ENCODE results near the gene DNTT. TPM values are rescaled to one million over a fixed set of nuclear protein-coding genes. Genes with fewer than 3 reads are reported as not detected.

DNTT gene
- total RNA-seq, 1 donor from 2014 or later = not detected

- no peak overlapping the region for H3K4me3 Mint-ChIP-seq (ENCODE audit: unreplicated experiment)
- DNase-seq (ENCODE audit: low spot score) = no peak
- no peaks in the 10 kb centered on the region for H3K36me3 Mint-ChIP-seq (ENCODE audit: low read depth, unreplicated experiment)
- H3K27me3 Mint-ChIP-seq (ENCODE audit: unreplicated experiment) = peaks cover 11% of the 10 kb centered on the region
- H3K9me3 Mint-ChIP-seq (ENCODE audit: unreplicated experiment) = no peaks in the 10 kb centered on the region
- no peak for TF ChIP-seq CTCF (IDR thresholded peaks at IDR 0.05; ENCODE audit: unreplicated experiment)
- H3K27ac Mint-ChIP-seq (ENCODE audit: unreplicated experiment) = no peak overlapping the region
- peaks cover 3% of the 10 kb centered on the region for H3K4me1 Mint-ChIP-seq (ENCODE audit: unreplicated experiment)
Observed at GRCh38 chr10:96371356-96371755, 67.1 kb downstream of the DNTT start.

DNA sequence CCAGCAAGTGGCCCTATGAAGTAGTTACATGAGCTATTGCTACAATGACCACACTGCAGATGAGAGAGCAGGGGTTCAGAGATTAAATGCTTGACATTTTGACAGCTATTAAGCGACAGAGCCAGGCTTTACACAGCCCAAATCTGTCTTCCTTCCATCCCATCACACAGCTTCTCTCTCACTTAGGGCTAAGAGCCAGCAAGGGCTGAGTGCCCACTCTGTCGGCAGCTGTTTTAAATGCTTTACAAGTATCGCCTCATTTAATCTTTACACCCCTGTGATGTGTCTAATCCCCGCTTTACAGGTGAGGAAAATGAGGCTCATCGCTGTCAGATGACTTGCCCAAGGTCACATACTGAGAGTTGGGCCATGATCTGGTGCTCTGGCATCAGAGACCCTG, 69.8 kb downstream of the DNTT start:
- TF ChIP-seq CTCF (IDR thresholded peaks at IDR 0.05; ENCODE audit: unreplicated experiment) = no peak
- H3K27me3 Mint-ChIP-seq (ENCODE audit: unreplicated experiment) = peaks cover 12% of the 10 kb centered on the region
- DNase-seq (ENCODE audit: low spot score) = no peak
- no peaks in the 10 kb centered on the region for H3K36me3 Mint-ChIP-seq (ENCODE audit: low read depth, unreplicated experiment)
- peak overlapping the region; percentile 53 for H3K4me3 Mint-ChIP-seq (ENCODE audit: unreplicated experiment)
- no peak overlapping the region for H3K27ac Mint-ChIP-seq (ENCODE audit: unreplicated experiment)
- H3K9me3 Mint-ChIP-seq (ENCODE audit: unreplicated experiment) = no peaks in the 10 kb centered on the region
- peaks cover 3% of the 10 kb centered on the region for H3K4me1 Mint-ChIP-seq (ENCODE audit: unreplicated experiment)

DNA sequence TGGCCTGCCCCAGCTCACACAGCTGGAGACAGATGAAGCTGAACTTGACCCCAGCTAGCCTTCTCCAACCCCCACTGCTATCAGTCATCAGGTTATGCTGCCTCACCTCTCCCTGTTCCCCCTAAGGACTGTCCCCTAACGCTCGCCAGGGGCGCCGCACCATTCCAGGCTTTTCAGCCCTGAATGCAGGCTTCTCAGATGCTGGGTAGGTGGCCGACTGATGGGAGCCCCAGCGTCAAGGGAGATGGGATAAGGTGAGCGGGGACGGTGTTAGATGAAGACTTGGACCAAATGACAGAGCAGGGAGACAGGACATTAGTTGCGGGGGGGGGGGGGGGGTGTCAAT, 70.4 kb downstream of the DNTT start:
- Mint-ChIP-seq H3K9me3 (ENCODE audit: unreplicated experiment) (no peaks in the 10 kb centered on the region), H3K27me3 (ENCODE audit: unreplicated experiment) (peaks cover 12% of the 10 kb centered on the region), H3K27ac (ENCODE audit: unreplicated experiment) (no peak overlapping the region), H3K36me3 (ENCODE audit: low read depth, unreplicated experiment) (no peaks in the 10 kb centered on the region), H3K4me1 (ENCODE audit: unreplicated experiment) (peaks cover 3% of the 10 kb centered on the region), H3K4me3 (ENCODE audit: unreplicated experiment) (peak overlapping the region; percentile 71)
- DNase-seq (ENCODE audit: low spot score) = peak; percentile 22
- no peak for TF ChIP-seq CTCF (IDR thresholded peaks at IDR 0.05; ENCODE audit: unreplicated experiment)

GRCh38 chr10:96374985-96375830, 71.0 kb downstream of the DNTT start:
- Mint-ChIP-seq H3K4me3 (ENCODE audit: unreplicated experiment) (peak overlapping the region; percentile 71), H3K9me3 (ENCODE audit: unreplicated experiment) (no peaks in the 10 kb centered on the region), H3K27ac (ENCODE audit: unreplicated experiment) (no peak overlapping the region), H3K36me3 (ENCODE audit: low read depth, unreplicated experiment) (no peaks in the 10 kb centered on the region), H3K27me3 (ENCODE audit: unreplicated experiment) (peaks cover 12% of the 10 kb centered on the region), H3K4me1 (ENCODE audit: unreplicated experiment) (peaks cover 3% of the 10 kb centered on the region)
- peak; percentile 93 for DNase-seq (ENCODE audit: low spot score)
- peak; percentile 82 for TF ChIP-seq CTCF (IDR thresholded peaks at IDR 0.05; ENCODE audit: unreplicated experiment)

DNA sequence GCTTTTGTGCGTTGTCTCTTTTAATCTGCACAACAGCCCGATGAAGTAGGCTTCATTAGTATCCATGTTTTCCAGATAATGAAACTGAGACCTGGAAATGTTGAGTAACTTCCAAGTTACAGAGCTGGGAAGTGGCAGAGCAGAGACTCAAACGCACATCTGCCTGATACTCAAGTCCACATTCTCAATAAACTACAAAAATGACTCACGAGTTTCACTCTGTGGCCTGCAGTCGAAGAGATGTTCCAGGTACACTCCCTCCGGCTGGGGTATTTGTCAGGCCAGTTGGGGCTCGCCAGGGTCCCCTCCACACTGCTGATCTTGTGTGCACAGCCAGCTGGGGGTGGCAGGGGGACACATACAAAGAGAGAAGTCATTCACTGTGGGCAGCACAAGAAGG, 72.2 kb downstream of the DNTT start:
- no peaks in the 10 kb centered on the region for H3K9me3 Mint-ChIP-seq (ENCODE audit: unreplicated experiment)
- no peak overlapping the region for H3K4me3 Mint-ChIP-seq (ENCODE audit: unreplicated experiment)
- no peak overlapping the region for H3K27ac Mint-ChIP-seq (ENCODE audit: unreplicated experiment)
- no peak for TF ChIP-seq CTCF (IDR thresholded peaks at IDR 0.05; ENCODE audit: unreplicated experiment)
- H3K4me1 Mint-ChIP-seq (ENCODE audit: unreplicated experiment) = peaks cover 3% of the 10 kb centered on the region
- peaks cover 15% of the 10 kb centered on the region for H3K27me3 Mint-ChIP-seq (ENCODE audit: unreplicated experiment)
- peaks cover 3% of the 10 kb centered on the region for H3K36me3 Mint-ChIP-seq (ENCODE audit: low read depth, unreplicated experiment)
- DNase-seq (ENCODE audit: low spot score) = no peak

Data from endothelial cell (in vitro differentiated cells).